AG04449 (cell line): ENCODE results near the gene KL.

ENCODE experiments used
- CTCF ChIA-PET: fragments of 350-600 bp; formaldehyde crosslinking; extraction: SDS; loops from one replicate; lab custom pipeline; 2021; ENCODE audit warnings: antibody characterized with exemption; lab: Yijun Ruan, JAX
- POLR2A ChIA-PET: fragments of 400-600, 350-600 bp; formaldehyde crosslinking; extraction: SDS; loops from one replicate; lab custom pipeline; 2020; ENCODE audit warnings: antibody characterized with exemption, inconsistent platforms; lab: Yijun Ruan, JAX
- DNase-seq: peaks from one replicate; pipeline ENCODE4 v3.0.0-alpha.2; 2010; ENCODE audit warnings: low read depth, low spot score
- H3K4me3 ChIP-seq: 2 replicates; pipeline ENCODE4 v1.5.1; 2011; ENCODE audit warnings: low read depth, mild to moderate bottlenecking, control low read depth, low read length
- CTCF ChIP-seq: IDR thresholded peaks from one replicate; pipeline ENCODE4 v1.5.1; 2011; ENCODE audit warnings: mild to moderate bottlenecking, moderate library complexity, low read length, control low read depth, inconsistent platforms; ENCODE audit not compliant: insufficient read depth; ENCODE audit errors: missing control alignments

Gene KL

GRCh38 chr13:33016414-33017322 is at the start of gene KL:
TSS of gene KL (plus strand) at chr13:33016423. CDS start at chr13:33016441, 18 bp downstream.
- POLR2A ChIA-PET = no interaction called here
- peak within 1 kb of the TSS; percentile 27 for H3K4me3 ChIP-seq
- CTCF ChIA-PET = interaction anchor here (1.6 kb wide), 1 partner anchor 333 kb away, joined by 3 read pairs; no protein-coding TSS in a partner anchor
- TF ChIP-seq CTCF = no peak
- DNase-seq = no peak

GRCh38 chr13:32967584-32968182 is 48.5 kb upstream of the KL start:
- no peak for DNase-seq
- CTCF ChIA-PET = no interaction called here
- POLR2A ChIA-PET = no interaction called here
- TF ChIP-seq CTCF = no peak
- no peak overlapping the region for H3K4me3 ChIP-seq

DNA sequence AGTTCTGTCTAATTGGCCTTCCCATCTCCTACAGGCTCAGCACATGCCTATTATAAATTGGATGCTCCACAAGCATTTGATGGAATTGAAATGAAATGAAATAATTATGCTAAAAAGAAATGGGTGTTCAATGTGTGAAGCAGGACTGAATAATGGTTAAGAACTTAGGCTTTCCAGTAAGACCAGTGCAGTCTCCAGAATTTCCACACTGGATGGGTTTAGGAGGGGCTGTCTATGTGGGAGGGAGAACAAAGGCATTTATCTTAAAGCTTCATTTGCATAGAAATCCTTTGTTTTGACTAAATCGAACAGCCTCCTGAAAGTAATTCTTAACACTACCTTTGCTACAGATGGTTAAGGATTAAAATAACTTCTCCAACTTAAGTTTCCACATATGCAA is 47.9 kb upstream of the KL start:
- TF ChIP-seq CTCF = no peak
- CTCF ChIA-PET = no interaction called here
- POLR2A ChIA-PET = no interaction called here

GRCh38 chr13:32968793-32969192 is 47.4 kb upstream of the KL start:
- no peak for TF ChIP-seq CTCF
- DNase-seq = no peak
- POLR2A ChIA-PET = no interaction called here
- H3K4me3 ChIP-seq = no peak overlapping the region
- CTCF ChIA-PET = no interaction called here

More for the DNA sequence above, 47.9 kb upstream of the KL start:
- no peak for DNase-seq
- H3K4me3 ChIP-seq = no peak overlapping the region

- CTCF ChIA-PET = no interaction called here
- H3K4me3 ChIP-seq = peak overlapping the region; percentile 16
- POLR2A ChIA-PET = no interaction called here
- no peak for TF ChIP-seq CTCF
- DNase-seq = peak; percentile 9
Observed at GRCh38 chr13:32969516-32969941, 46.7 kb upstream of the KL start.
